T47D (cell line): Measurements from ENCODE around the gene ISM1.

Source experiments
- DNase-seq, 2 experiments: peaks; one replicate each; pipeline versions ENCODE4 v3.0.0 to v3.0.0-alpha.2; 2011 to 2012; ENCODE audit warnings: low read depth in 1 of 2, low spot score in 1 of 2
- JUND ChIP-seq: IDR thresholded peaks from 2 replicates; pipeline ENCODE4 v1.6.1; 2012; ENCODE audit warnings: low read depth
- in situ Hi-C: cut with HindIII; loops from 2 replicates; pipeline ENCODE4 v1.10.0; 2016; ENCODE audit warnings: low sequenced_read_pairs, low pct_unique_long_range_greater_than_20kb

Gene ISM1

GRCh38 chr20:13267231-13267630 is 46.2 kb downstream of the ISM1 start:
- in situ Hi-C loops = no loop called here
- no peak for TF ChIP-seq JUND
- no peak for DNase-seq

GRCh38 chr20:13268953-13269352 is 47.9 kb downstream of the ISM1 start:
- no peak for DNase-seq
- in situ Hi-C loops = no loop called here
- TF ChIP-seq JUND = no peak

- no peak for DNase-seq
- no peak for TF ChIP-seq JUND
- in situ Hi-C loops = no loop called here
Observed at GRCh38 chr20:13270211-13270610, 49.1 kb downstream of the ISM1 start.

GRCh38 chr20:13271098-13271497 is 50.0 kb downstream of the ISM1 start:
- in situ Hi-C loops = no loop called here
- TF ChIP-seq JUND = no peak
- no peak for DNase-seq

- DNase-seq = no peak
- no peak for TF ChIP-seq JUND
- in situ Hi-C loops = no loop called here
Observed at GRCh38 chr20:13271977-13272975, 51.2 kb downstream of the ISM1 start.

- no peak for DNase-seq
- in situ Hi-C loops = no loop called here
- TF ChIP-seq JUND = no peak
Observed at GRCh38 chr20:13274275-13274861, 53.3 kb downstream of the ISM1 start.

- in situ Hi-C loops = no loop called here
- DNase-seq = no peak
- no peak for TF ChIP-seq JUND
Observed at GRCh38 chr20:13276945-13277541, 56.0 kb downstream of the ISM1 start.

GRCh38 chr20:13277663-13278295 is 56.7 kb downstream of the ISM1 start:
- in situ Hi-C loops = no loop called here
- DNase-seq = no peak
- no peak for TF ChIP-seq JUND

- in situ Hi-C loops = no loop called here
- no peak for DNase-seq
- TF ChIP-seq JUND = no peak
Observed at GRCh38 chr20:13278812-13279570, 57.9 kb downstream of the ISM1 start.

GRCh38 chr20:13280609-13281324 is 59.7 kb downstream of the ISM1 start:
- in situ Hi-C loops = no loop called here

More at GRCh38 chr20:13280609-13281324, 59.7 kb downstream of the ISM1 start:
- DNase-seq = no peak
- no peak for TF ChIP-seq JUND
